RPMI7951 (cell line): Measurements from ENCODE around the gene CASP1. TPM values are rescaled to one million over a fixed set of nuclear protein-coding genes. Genes with fewer than 3 reads are reported as not detected.
"Not testable (repeated sequence)": the region's sequence is repeated elsewhere in the genome, so short reads cannot be mapped to it uniquely, and the experiment has no call there.

ENCODE experiments used
- DNase-seq: peaks from one replicate; pipeline ENCODE4 v3.0.0-alpha.2; 2012; ENCODE audit warnings: low read depth
- total RNA-seq: library from RNA; depleted of rRNA; stranded (reverse); fragments of >200 nt; shearing (Covaris generic); gene quantifications from 2 replicates; pipeline ENCODE4 v1.2.3, GENCODE V29; 2014; rRNA removed

Gene CASP1
- total RNA-seq: 14.8 and 16.6 TPM in 2 replicates

DNA sequence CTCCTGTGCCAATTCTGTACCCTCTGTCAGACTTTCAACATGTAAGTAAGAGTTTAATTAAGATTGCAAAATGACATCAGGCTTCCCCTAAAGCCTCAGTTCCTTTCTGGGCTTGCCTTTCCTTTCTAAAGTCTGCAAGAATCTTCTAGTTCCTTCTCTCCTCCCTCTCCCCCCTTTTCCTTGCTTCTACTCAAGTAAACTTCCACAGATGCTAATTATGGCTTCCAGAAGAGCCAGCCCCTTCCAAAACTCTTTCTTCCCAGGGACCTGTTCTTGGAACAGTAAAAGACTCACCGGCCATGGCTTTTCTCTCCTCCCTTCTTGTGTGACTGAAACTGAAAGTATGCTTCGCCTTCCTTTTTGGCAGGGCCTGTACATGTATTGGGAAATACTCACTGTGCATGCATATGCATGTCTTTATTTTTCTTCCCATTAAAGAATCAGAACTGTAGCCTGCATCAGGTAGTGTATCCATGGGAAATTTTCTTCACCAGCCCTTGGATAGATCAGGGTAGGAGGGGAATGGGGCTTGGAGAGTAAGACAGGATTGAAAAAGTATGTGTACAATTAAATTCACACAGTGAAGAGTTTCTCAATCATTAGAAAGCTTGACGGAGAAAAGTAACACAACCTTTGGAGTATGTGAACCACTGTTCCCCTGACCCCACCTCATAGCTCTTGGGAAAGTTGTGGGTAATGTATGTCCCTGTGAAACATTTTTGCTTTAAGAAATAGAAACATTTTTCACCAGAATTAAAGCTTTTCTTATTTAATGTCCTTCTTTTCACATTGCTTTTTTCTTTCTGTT, at the start of gene CASP1:
TSS of gene CASP1 (minus strand) at position 332 of the 808 bp plus-strand sequence. CDS start at position 301, 31 bp downstream.
- peak; percentile 63 for DNase-seq

- no peak for DNase-seq
These were observed 46.6 kb upstream of the CASP1 start for GRCh38 chr11:105081412-105082150.

GRCh38 chr11:105080171-105080906, 45.4 kb upstream of the CASP1 start:
- not testable (repeated sequence) for DNase-seq

GRCh38 chr11:105078283-105078682, 43.3 kb upstream of the CASP1 start:
- DNase-seq: no peak

GRCh38 chr11:105077141-105077790, 42.3 kb upstream of the CASP1 start:
- DNase-seq: not testable (repeated sequence)

GRCh38 chr11:105074166-105074530, 39.2 kb upstream of the CASP1 start:
- DNase-seq: no peak

- no peak for DNase-seq
These were observed 38.7 kb upstream of the CASP1 start for GRCh38 chr11:105073456-105074165.

GRCh38 chr11:105072080-105072479, 37.1 kb upstream of the CASP1 start:
- DNase-seq: not testable (repeated sequence)

- no peak for DNase-seq
These were observed 36.3 kb upstream of the CASP1 start for GRCh38 chr11:105071089-105071732.

DNA sequence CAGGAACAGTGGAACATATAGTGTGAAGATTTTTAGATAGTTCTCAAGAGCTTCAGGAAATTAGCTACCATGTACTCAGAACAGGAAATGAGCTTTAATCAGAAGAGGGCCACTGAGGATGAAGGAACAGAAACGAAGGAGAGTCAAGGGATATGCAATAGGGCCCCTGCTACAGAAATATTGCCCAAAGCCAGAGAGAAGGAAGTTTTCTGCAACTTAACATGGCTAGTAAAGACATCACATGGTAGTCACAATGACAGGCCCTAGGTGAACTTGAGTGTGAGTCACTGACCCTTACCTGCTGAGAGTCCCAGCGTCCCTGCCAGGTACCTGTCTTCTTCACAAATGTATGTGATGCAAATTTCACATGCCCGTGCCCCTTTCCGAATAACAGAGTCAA, 35.4 kb upstream of the CASP1 start:
- no peak for DNase-seq

DNA sequence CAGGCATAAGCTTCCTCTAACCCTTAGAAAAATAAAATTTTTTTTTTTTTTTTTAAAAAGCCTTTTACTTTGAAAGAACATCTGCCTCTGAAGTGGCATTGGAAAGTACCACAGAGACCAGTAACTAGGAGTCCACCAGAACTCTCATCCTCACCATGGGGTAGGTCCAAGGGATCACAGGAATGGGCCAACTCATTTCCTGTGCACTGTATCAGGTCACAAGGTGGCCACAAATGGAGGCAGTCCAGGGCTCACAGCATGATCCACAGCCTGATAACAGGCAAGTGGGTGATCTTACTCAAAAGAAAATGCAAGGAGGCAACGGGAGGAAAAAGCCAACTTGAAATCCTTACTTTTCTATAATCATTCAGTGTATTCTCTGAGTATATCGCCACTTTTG, 34.8 kb upstream of the CASP1 start:
- DNase-seq: not testable (repeated sequence)

- not testable (repeated sequence) for DNase-seq
These were observed 28.4 kb upstream of the CASP1 start for GRCh38 chr11:105063245-105063941.

DNA sequence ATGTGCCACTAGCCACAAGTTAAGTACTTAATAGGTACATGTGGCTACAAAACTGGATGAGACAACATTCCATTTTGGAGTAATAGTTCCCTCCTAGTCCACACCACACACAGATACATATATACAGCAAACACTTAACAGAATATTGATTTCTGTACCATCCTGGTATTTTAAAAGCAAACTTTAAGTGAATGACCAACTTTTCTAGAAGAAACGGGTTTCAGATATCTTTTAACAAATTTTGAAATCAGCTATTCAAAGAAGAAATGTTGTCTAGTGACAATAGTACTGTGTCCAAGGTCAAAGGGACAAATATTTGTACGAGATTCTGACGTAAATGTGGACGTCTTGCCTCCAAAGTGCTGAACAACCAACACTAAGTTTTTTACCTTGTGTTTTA, 22.5 kb upstream of the CASP1 start:
- no peak for DNase-seq

GRCh38 chr11:105056446-105056845, 21.5 kb upstream of the CASP1 start:
- no peak for DNase-seq

DNA sequence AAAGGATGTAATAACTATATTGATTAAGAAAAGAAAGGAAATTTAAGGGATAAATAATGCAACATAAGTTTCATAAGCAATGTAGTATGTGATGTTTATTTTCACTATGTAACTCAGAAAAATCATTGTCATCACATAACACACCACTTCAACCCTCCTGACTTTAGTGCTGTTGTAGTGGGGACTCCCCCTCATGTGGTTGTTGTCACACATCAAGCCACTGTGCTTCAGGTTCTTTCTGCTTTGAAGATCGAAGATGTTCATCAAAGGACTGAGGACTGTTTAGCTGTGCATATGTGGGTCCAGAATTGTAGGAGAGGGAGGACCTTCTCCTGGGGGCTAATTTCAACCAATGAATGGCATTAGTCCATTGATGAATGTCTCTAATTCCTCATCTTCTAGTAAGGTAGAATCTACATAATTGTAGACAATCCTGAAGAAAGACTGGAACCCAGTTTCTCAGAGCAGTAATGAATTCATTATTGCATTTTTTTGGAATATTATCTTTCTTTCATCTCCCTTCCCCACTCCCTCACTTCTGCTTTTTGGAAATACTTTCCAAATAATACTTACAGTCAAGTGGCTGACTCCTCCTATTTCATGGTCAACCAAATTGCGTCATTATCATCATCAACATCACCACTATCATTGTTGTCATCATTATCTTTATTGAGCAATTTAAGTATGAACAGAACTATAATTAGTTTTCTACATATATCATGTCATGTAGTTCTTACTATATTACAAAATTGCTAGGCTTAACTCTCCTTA, 20.0 kb upstream of the CASP1 start:
- no peak for DNase-seq

GRCh38 chr11:105052487-105052886, 17.5 kb upstream of the CASP1 start:
- no peak for DNase-seq

DNA sequence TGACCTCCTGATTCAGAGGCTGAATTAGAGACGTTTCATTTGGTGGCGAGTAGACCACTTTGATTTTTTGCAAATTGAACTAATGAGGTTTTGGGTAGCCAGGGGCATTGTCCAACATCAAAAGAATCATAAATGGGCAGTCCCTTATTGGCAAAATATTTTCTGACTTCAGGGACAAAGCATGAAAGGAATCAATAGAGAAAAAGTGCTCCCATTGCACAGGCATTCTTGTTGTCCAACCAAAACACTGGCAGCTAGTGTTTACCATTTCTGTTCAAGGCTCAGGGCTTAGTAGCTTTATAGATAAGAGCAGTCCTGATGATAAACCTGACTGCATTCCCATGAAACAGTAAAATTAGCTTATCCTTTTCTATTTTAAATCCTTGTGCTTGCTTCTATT, 16.6 kb upstream of the CASP1 start:
- DNase-seq: no peak

DNA sequence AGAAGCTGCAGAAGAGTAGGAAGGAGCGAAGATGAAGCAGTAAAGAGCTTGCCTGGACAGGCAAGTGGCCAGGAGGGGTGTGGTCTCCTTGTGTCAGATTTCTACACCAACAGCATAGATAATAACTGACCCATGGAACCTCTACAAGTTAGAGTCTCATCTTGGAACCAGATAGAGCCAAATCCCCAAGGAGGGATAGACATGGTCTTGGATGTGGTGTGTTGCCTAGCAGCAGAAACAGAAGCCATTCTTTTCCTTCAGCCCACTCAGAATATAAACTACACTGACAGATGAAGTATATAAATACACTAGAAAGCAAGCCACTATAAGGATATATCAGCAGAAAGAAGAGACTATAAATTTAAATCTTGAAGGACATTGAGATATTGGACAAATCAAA, 14.5 kb upstream of the CASP1 start:
- no peak for DNase-seq

- peak; percentile 94 for DNase-seq
These were observed 12.1 kb upstream of the CASP1 start for GRCh38 chr11:105046898-105047579.
